Stimulated activated CD4-positive, alpha-beta T cell treated with anti-CD3 and anti-CD28 coated beads, Interleukin-1b, Interleukin-23, amount 100 ng/mL, for 1 hour (primary cell): Measurements from ENCODE around the gene TGM5.
"Not testable (repeated sequence)": the region's sequence is repeated elsewhere in the genome, so short reads cannot be mapped to it uniquely, and the experiment has no call there.

Source experiments
- DNase-seq, 2 donors: peaks; one replicate each; pipeline ENCODE4 v3.0.0-alpha.2; 2020; ENCODE audit warnings: low read depth in 2 of 2

Gene TGM5, protein sequence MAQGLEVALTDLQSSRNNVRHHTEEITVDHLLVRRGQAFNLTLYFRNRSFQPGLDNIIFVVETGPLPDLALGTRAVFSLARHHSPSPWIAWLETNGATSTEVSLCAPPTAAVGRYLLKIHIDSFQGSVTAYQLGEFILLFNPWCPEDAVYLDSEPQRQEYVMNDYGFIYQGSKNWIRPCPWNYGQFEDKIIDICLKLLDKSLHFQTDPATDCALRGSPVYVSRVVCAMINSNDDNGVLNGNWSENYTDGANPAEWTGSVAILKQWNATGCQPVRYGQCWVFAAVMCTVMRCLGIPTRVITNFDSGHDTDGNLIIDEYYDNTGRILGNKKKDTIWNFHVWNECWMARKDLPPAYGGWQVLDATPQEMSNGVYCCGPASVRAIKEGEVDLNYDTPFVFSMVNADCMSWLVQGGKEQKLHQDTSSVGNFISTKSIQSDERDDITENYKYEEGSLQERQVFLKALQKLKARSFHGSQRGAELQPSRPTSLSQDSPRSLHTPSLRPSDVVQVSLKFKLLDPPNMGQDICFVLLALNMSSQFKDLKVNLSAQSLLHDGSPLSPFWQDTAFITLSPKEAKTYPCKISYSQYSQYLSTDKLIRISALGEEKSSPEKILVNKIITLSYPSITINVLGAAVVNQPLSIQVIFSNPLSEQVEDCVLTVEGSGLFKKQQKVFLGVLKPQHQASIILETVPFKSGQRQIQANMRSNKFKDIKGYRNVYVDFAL

DNA sequence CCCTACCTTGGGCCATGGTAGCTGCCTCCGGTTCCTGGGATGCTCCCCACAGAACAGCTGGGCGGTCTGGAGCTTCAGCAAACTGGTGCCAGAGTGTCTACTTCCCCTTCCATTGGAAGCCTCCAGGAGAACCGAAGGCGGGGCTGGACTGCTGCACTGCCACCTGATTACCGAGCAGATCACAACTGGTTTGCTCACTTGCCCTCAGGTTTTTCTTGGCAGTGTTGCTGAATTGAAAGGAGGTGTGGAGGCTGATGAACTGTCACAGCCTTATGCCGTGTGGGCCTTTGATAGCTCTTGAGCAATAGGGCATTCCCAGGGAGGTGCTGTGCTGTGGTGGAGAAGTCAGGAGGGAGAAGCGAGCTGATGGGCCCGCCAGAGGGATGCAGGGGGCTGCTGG lies at the start of gene TGM5:
Gene TGM5 (minus strand): TSS at position 95 of the 400 bp plus-strand sequence. CDS start 79 bp downstream, at position 16.
- DNase-seq = no peak

DNA sequence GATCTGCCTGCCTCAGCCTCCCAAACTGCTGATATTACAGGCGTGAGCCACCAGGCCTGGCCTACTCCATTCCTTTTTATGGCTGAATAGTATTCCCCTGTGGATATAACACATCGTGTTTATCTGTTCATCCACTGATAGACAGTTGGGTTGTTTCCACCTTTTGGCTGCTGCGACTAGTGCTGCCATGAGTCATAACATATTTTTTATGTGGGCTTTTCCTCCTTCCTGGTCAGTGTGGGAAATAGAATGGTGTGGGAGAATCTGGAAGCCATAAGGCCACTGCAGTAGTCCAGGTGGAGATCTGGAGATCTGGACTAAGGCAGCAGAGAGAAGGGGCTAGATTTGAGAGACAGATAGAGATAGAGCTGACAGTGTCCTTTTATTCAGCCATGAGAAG lies 47.4 kb upstream of the TGM5 start:
- no peak for DNase-seq

DNA sequence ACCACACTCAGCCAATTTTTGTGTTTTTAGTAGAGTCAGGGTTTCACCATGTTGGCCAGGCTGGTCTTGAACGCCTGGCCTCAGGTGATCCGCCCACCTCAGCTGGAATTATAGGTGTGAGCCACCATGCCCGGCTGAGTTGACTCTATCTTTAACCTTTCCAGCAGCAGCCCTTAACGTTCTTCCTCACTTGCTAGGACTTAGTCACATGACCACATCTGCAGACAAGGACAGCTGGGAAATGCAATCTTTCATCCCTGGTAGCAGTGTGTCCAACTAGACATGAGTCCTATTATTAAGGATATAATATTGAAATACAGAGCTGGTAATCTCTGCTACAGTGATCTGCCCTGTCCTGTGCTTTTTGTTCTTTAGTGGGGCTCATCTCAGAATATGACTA lies 45.6 kb upstream of the TGM5 start:
- no peak for DNase-seq

DNA sequence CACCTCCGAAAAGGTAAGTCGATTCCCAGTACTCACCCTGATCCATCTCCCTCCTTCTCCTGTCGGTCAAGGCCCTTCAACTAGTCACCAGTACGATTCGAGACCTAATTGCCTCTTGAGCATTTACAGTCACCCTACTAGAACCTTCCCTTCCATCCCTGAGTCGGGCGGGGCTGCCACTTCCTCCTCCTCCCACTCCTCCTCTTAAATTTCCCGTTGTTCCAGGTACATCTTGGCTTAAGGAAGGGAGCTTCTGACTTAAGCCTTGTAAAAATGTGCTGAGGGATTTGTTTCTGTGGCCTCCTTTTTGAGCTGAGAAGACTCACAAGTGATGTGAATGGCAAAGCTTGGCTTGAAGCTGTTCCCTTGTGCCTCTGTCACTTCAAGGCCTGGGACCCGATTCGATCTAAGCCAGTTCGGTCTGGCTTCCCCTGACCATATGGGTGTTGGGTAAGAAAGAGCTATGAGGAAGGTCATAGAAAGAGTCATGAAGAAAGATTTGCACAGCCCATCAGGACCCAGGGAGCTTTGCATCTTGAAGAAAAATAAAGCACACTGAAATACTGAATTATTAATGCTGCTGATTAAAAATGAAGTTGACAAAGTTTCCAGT lies 35.6 kb upstream of the TGM5 start, which contains the start of gene TGM7:
Gene TGM7 (minus strand): TSS at position 51 of the 613 bp plus-strand sequence.
- no peak for DNase-seq

DNA sequence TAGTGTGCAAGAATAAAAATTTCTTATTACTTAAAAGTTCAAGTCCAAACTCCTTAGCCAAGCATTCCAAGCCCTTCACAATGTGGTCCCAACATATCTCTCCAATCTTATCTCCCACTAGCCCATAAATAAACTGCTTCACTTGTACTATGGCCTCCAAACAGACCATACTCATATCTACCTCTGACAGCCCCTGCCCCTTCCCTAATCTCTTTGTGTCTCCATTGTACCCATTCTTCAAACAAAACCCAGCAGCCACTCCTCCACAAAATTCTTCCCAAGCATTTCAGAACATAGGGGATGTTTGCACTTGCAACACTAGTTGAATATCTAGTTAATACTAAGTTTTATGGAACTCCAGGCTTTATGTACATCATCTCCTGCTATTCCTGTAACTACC lies 33.2 kb upstream of the TGM5 start:
- DNase-seq = no peak

DNA sequence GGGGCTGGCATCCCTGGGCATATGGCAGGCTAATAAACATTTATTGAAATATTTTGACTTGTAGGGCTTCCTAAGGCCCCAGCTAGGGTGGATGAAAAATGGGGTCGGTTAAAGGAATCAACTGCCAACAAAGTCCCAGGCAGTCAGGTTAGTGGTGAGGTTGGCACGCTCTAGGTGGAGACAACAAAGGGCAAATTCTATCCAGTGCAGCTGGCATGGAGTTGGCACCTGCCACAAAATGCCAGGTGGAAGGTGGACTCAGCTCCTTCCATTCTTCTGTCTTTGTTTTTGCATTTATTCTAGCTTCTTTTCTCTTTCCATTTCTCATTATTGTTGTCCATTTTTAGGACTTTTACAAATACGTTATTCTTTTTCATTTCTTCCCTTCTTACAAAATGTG lies 32.7 kb upstream of the TGM5 start:
- DNase-seq = no peak

DNA sequence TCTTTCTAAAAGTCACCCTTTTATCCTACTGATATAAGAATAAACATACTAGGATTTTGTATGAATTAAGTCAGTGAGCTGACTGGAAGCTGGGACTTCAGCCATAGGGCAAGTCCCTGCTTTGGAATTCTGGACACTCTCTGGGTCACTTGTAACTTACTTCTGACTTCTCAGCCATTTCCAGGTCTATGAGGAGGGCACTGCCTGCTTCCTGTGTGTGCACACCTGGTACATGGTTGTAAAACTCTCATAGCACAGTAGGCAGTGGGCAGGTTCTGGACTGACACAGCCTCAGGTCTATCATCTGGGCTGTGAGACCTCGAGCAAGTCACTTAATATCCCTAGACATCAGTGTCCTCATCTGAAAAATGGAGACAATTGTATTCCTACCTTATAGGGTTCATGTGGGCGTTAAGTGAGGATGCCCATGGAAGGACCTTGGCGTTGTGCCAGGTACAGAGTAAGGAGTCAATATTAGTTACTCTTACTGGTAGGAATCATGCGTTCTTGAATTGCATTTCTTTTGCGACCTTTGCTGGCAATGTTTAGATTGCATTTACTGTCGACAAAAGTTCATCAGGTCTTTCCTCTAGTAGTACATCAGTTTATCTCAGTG lies 27.5 kb upstream of the TGM5 start:
- no peak for DNase-seq

DNA sequence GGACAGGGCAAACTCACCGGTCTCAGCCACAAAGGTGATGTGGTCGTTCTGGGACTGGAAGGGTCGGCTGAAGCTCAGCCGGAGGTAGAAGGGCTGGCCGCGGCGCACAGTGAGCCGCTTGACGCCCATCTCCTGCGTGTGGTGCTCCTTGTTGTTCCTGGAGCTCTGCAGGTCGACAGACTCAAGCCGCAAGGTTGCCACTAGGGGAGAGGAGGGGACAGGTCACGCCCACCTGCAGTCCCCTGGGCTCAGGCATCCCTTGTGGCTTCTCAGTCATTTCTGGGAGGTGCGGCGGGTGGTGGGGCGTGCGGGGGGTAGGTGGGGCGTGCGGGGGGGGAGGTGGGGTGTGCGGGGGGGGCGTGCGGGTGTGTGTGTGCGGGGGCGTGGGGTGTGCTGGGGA lies 26.7 kb upstream of the TGM5 start:
- no peak for DNase-seq

DNA sequence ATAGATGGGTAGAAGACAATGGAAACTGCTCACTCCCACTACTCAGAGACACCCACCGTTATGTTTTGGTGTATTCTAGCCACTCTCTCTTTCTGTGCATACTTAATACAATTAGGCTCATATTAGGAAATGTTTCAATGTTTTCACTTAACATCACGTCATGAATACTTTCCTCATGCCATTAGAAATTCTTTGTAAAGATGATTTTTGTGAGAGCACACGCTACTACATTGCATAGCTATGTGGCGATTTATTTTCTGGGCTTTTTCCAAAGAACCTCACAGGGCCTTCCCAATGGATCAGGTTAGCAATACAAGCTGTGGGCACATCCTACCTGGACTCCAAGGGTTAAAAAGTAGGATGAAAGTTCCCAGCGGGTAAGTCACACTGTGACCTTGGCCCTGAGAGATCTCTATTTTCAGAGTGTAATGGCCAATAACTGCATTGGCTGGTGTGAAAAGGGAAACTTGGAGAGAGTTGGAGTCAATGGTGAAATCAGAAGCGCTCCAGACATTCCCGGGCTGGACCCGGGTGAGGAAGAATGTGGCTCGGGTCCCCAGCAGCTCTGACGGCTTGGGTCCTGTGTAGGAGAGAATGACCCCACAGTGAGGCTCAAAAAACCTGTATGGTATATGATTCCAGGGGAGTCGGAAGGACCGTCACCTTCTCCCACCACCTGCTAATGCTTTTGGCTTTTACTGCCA lies 25.8 kb upstream of the TGM5 start:
- no peak for DNase-seq

DNA sequence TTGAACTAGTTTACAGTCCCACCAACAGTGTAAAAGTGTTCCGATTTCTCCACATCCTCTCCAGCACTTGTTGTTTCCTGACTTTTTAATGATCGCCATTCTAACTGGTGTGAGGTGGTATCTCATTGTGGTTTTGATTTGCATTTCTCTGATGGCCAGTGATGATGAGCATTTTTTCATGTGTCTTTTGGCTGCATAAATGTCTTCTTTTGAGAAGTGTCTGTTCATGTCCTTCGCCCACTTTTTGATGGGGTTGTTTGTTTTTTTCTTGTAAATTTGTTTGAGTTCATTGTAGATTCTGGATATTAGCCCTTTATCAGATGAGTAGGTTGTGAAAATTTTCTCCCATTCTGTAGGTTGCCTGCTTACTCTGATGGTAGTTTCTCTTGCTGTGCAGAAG lies 22.9 kb upstream of the TGM5 start:
- not testable (repeated sequence) for DNase-seq

DNA sequence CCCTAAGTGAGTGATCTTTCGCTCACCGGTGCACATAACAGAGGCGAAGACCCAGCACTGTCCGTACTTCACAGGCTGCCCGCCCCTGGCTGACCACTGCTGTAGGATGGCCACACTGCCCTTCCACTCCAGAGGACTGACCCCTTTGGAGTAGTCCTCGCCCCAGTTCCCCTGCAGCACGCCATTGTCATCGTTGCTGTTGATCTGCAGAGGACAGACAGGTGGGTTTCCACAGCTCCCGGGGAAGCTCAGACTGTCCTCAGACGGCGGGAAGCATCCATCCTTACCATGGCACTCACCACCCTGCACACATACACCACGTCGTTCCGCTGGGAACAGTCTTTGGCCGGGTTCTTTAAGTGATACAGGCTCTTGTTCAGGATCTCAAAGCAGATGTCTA lies 20.5 kb upstream of the TGM5 start:
- DNase-seq = no peak

DNA sequence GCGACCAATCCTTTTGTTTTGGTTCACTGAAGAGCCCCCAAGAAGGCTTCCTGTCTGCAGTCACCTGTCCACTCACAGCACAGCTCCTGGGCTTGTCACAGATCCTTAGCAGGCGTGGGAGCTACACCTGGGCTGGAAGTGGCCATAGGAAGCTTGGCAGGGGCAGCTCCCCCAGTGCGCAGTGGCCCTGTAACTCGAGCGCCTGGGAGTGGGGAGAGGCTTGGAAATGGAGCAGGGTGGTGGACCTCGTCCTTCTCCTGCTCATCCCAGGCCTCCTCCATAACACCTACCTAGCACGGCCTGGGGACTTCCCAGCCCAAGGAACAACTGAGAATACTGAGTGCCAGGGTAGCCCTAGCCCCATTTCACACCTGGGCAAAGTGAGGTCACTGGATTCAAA lies 19.3 kb upstream of the TGM5 start:
- no peak for DNase-seq

DNA sequence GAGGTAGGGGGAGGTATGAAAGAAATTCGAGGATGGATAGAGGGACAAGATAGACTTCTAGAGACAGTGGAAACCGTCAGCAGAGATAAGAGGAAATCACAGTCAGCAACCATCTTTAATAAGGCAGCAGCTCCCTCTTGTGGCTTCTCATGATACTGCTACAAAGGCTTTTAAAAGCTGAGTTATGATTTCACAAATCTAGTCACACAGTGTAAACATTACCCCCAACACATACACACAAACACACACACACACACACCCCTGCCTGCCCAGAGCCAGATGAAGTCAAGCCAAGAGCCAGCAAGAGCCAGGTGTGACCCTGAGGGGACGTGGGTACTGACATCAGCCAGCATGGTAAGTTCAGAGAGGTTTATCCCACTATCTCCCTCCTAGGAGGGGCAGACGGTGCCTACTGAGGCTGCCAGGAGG lies 18.9 kb upstream of the TGM5 start:
- DNase-seq = peak; percentile 6 to 23

DNA sequence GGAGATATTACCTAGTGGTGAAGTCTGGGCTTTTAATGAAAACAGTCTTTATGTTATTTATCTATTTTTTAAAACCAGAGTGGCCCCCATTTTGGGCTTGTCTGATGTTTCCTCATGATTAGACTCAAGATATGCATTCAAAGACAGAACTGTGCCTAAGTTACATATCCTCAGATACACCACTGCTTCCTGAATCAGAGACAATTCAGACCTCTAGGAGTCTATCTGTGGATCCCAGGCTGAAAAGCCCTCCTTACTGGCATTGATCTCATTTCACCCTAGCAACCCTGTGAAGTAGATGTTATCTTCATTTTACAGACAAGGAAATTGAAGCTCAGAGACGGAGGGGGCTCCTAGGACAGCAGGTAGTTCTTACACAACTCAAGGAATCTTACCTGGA lies 16.8 kb upstream of the TGM5 start:
- DNase-seq = no peak

DNA sequence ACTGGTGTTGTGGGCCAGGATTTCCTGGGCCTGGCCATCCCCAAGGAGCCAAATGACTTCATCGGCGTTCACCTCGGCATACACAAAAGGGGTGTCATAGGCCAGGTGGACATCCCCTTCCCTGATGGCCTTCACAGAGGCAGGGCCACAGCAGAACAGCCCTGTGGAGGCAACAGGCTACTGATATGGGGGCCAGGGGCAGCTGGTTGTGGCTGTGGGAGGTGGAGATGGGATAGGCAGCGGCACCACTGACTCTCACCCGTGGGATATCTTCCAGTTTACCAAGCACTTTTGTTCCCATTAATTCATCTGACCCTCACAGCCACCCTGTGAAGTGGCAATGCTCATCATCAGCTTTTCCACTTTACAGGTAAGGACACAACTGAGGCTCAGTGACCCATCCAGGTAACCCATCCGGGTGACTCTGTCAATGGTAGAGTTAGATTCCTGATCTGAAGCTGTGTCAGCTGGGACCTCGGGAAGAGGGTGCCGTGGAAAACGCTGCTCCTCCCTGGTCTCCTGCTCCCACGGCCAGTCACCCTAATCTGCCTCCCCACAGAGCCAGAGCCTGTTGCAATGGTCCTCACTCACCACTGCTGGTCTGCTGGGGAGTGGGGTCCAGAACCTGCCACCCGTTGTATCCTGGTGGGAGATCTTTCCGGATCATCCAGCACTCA lies 15.3 kb upstream of the TGM5 start:
- no peak for DNase-seq

DNA sequence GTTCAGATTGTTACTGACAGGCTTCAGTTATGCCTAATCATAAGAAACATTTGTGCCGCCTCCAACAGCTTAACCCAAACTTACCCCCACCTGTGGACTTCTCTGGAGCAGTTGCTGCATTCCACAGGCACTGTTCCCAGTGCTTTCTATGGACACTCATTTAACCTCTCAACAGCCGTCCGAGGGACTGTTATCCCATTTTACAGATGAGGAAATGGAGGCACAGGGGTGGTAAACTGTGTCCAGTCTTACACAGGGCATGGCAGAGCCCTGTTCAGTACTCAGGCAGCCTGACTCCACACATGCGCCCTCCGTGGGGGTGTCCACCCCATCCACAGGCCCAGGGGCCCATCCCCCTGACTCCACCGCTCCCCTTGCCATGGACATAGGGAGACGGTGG lies 14.3 kb upstream of the TGM5 start:
- no peak for DNase-seq

DNA sequence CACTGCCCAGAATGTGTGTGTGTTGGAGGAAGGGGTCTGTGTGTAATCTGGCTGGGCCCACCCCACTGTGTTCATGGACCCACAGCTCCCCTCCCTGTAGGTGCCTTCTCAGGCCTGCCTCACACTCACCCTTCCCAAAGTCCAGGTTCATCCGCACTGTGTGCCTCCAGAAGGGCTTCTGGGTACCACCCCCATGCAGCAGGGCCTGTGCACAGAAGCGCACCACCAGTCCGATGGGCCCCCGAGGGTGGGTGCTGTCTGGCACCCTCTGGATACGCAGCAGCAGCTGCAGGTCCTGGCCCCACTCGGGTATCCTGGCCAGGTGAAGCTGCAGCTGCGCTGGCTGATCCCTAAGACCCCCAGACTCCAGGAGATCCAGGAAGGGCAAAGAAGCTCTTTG lies 12.8 kb upstream of the TGM5 start:
- DNase-seq = no peak

DNA sequence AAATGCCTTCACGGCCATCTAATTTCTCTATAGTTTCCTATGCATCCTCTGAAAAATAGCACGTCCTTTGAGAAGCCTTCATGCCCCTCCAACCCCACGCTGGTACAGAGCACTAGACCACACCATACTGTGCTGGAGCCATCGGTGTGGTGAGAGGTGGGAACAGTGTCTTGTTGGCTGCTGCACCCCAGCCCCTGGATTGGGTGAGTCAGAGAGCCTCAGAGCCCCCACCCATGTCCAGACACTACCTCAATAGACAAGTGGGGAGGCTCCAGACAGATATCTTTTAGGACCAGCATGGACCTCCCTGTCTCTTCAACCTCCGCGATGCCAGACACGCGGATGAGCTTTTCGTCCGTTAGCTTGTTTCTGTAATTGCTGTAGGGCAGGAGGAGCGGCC lies 12.1 kb upstream of the TGM5 start:
- no peak for DNase-seq

DNA sequence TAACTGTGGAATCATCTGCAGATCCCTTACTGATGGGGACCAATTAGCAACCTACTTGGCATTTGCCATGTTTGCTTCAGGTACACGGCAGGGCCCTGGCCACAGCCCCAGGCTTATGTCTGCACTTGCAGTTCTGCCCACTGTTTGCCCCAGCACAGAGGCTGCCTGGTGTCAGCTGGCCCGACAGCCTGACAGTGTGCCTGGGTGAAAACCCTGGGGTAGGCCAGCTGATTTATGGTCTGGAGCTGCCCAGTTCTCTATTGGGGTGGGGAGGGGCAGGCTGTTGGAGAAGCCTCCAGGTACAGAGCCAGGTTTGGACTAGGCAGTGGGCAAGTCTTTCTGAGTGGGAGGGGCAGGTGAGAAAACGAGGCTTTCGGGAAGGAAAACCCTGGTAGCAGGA lies 11.2 kb upstream of the TGM5 start:
- no peak for DNase-seq

DNA sequence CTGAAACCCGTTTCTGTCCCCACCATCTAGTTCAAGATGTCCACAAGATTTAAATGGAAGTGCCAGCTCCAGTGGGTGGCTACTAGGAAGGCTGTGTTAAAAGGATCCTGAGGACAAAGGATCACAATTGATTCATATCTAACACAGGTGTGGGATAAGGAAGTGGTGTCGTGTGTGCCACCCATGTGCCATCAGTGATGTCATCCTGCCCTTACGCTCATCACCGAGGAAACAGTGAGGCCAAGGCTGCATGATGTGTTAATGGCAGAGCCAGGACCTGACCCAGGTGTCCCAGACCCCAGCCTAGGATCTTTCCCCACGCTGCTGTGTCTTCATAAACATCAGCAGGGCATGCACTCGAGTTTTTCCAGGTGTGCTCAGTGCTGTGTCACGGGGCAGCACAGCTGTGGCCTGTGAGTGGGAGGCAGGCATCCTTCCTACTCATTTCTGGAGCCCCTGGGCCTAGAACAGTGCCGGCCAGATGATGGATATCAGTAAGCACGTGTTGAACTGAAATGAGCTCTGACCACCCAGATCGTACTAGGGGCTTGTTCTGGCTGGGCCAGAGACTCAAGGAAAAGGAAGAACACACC lies 10.6 kb upstream of the TGM5 start:
- DNase-seq = no peak
